HepG2 (cell line): ENCODE data around the gene CCDC192. TPM values are rescaled to one million over a fixed set of nuclear protein-coding genes. Genes with fewer than 3 reads are reported as not detected.

ENCODE experiments used
- AGO2 ChIP-seq: fragments of 200-400 bp; formaldehyde crosslinking; optimal IDR thresholded peaks from 2 replicates; pipeline ENCODE3; 2017; ENCODE audit warnings: mild to moderate bottlenecking, low read depth, low read length, moderate library complexity
- CHCHD3 ChIP-seq: sonication (generic); formaldehyde crosslinking; IDR thresholded peaks from 2 replicates; pipeline ENCODE4 v1.8.0; 2022; ENCODE audit warnings: mild to moderate bottlenecking, missing genetic modification reagents, moderate library complexity
- CHD2 ChIP-seq: IDR thresholded peaks from 2 replicates; pipeline ENCODE4 v1.6.1; 2011; ENCODE audit warnings: low read depth, low read length, improper control_type of control experiment
- FOXC1 ChIP-seq: sonication (generic); formaldehyde crosslinking; IDR thresholded peaks from 2 replicates; pipeline ENCODE4 v1.8.0; 2022; ENCODE audit warnings: mild to moderate bottlenecking, missing genetic modification reagents, borderline replicate concordance
- HOXD1 ChIP-seq: sonication (generic); formaldehyde crosslinking; IDR thresholded peaks from 2 replicates; pipeline ENCODE4 v1.5.0; 2020; ENCODE audit warnings: missing genetic modification reagents
- JUND ChIP-seq: sonication (generic); formaldehyde crosslinking; IDR thresholded peaks from 2 replicates; pipeline ENCODE4 v1.8.0; 2022; ENCODE audit warnings: mild to moderate bottlenecking, missing genetic modification reagents
- KDM2A ChIP-seq: sonication (generic); formaldehyde crosslinking; IDR thresholded peaks from 2 replicates; pipeline ENCODE4 v1.4.0; 2020; ENCODE audit warnings: low read depth, missing genetic modification reagents, borderline replicate concordance
- MED13 ChIP-seq: sonication (generic); formaldehyde crosslinking; IDR thresholded peaks from 2 replicates; pipeline ENCODE4 v1.5.0; 2020; ENCODE audit warnings: missing genetic modification reagents
- NFRKB ChIP-seq: fragments of 450-650 bp; IDR thresholded peaks from 2 replicates; pipeline ENCODE4 v1.6.1; 2017
- PAX8 ChIP-seq: sonication (generic); formaldehyde crosslinking; IDR thresholded peaks from 2 replicates; pipeline ENCODE4 v1.8.0; 2022; ENCODE audit warnings: mild to moderate bottlenecking, missing genetic modification reagents, borderline replicate concordance
- PBX3 ChIP-seq: sonication (generic); formaldehyde crosslinking; IDR thresholded peaks from 2 replicates; pipeline ENCODE4 v1.8.1; 2023; ENCODE audit warnings: missing genetic modification reagents, inconsistent platforms, borderline replicate concordance
- POLR2AphosphoS2 ChIP-seq: IDR thresholded peaks from 2 replicates; pipeline ENCODE4 v1.6.1; 2011; ENCODE audit warnings: low read depth, low read length, improper control_type of control experiment
- SALL1 ChIP-seq: sonication (generic); formaldehyde crosslinking; IDR thresholded peaks from 2 replicates; pipeline ENCODE4 v1.8.0; 2022; ENCODE audit warnings: mild to moderate bottlenecking, missing genetic modification reagents
- SP4 ChIP-seq: sonication (generic); formaldehyde crosslinking; IDR thresholded peaks from 2 replicates; pipeline ENCODE4 v1.8.1; 2023; ENCODE audit warnings: mild to moderate bottlenecking, missing genetic modification reagents
- SRSF4 ChIP-seq: fragments of 200-400 bp; formaldehyde crosslinking; IDR thresholded peaks from one replicate; pipeline ENCODE4 v1.6.1; 2018; ENCODE audit warnings: mild to moderate bottlenecking, low read depth, low read length, moderate library complexity; ENCODE audit not compliant: poor library complexity, severe bottlenecking
- ZNF354B ChIP-seq: sonication (generic); formaldehyde crosslinking; IDR thresholded peaks from 2 replicates; pipeline ENCODE4 v1.8.0; 2022; ENCODE audit warnings: mild to moderate bottlenecking, missing genetic modification reagents
- ZNF703 ChIP-seq: sonication (generic); formaldehyde crosslinking; IDR thresholded peaks from 2 replicates; pipeline ENCODE4 v1.5.1; 2020; ENCODE audit warnings: missing genetic modification reagents, mild to moderate bottlenecking, moderate library complexity, borderline replicate concordance
- polyA plus RNA-seq, 8 experiments: library from polyadenylated mRNA; depleted of rRNA in 3 of 8; stranded (reverse) in 7 of 8; unstranded in 1 of 8; fragments of >200 nt; fragmentation: Illumina TruSeq in 4 of 8; extraction: Trizol in 4 of 8; gene quantifications; 2 replicates each; pipeline versions ENCODE4 v1.2.1 to v1.2.3, GENCODE V29; 2011 to 2016; ENCODE audit warnings: low read depth in 4 of 8, missing spikeins in 1 of 8, mixed read lengths in 1 of 8; ENCODE audit not compliant: insufficient read depth in 1 of 8
- total RNA-seq, 5 experiments: library from RNA; depleted of rRNA; stranded (reverse); fragments of >200 nt; fragmentation: Illumina TruSeq; extraction: Trizol; gene quantifications; 2 replicates each; pipeline ENCODE4 v1.2.3, GENCODE V29; 2016; ENCODE audit warnings: low read depth in 1 of 5
- TF ChIP-seq, protein P1 (sequence below): sonication (generic); formaldehyde crosslinking; IDR thresholded peaks from 2 replicates; pipeline ENCODE4 v1.5.1; 2020; ENCODE audit warnings: missing genetic modification reagents, mild to moderate bottlenecking, borderline replicate concordance
- TF ChIP-seq, protein P2 (sequence below): sonication (generic); formaldehyde crosslinking; conservative IDR thresholded peaks from 2 replicates; pipeline ENCODE4 v1.8.0; 2022; ENCODE audit warnings: missing genetic modification reagents
- TF ChIP-seq, protein P3 (sequence below): sonication (generic); formaldehyde crosslinking; IDR thresholded peaks from 2 replicates; pipeline ENCODE4 v1.8.1; 2022; ENCODE audit warnings: low read depth, mild to moderate bottlenecking, missing genetic modification reagents
- TF ChIP-seq, protein P4 (sequence below): sonication (generic); formaldehyde crosslinking; IDR thresholded peaks from 2 replicates; pipeline ENCODE4 v1.9.0; 2021; ENCODE audit warnings: missing genetic modification reagents, borderline replicate concordance

The CCDC192 gene
- total and polyA plus RNA-seq, 2 of the 13 experiments (the other 11 are each of a cell fraction or from before 2014, with no cell fraction given), result not detected

- TF ChIP-seq, protein P1, sequence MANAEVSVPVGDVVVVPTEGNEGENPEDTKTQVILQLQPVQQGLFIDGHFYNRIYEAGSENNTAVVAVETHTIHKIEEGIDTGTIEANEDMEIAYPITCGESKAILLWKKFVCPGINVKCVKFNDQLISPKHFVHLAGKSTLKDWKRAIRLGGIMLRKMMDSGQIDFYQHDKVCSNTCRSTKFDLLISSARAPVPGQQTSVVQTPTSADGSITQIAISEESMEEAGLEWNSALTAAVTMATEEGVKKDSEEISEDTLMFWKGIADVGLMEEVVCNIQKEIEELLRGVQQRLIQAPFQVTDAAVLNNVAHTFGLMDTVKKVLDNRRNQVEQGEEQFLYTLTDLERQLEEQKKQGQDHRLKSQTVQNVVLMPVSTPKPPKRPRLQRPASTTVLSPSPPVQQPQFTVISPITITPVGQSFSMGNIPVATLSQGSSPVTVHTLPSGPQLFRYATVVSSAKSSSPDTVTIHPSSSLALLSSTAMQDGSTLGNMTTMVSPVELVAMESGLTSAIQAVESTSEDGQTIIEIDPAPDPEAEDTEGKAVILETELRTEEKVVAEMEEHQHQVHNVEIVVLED, result no peak
- 0 out of 2 replicates have a peak, but pooled peaks have one; percentile 14 for TF ChIP-seq JUND
- TF ChIP-seq POLR2AphosphoS2, result no peak
- no peak for TF ChIP-seq PAX8 (CRISPR knock-in tag)
- no peak for TF ChIP-seq SRSF4
- no peak for TF ChIP-seq FOXC1 (CRISPR knock-in tag)
- TF ChIP-seq NFRKB, result no peak
- TF ChIP-seq MED13, result no peak
- TF ChIP-seq, protein P2, sequence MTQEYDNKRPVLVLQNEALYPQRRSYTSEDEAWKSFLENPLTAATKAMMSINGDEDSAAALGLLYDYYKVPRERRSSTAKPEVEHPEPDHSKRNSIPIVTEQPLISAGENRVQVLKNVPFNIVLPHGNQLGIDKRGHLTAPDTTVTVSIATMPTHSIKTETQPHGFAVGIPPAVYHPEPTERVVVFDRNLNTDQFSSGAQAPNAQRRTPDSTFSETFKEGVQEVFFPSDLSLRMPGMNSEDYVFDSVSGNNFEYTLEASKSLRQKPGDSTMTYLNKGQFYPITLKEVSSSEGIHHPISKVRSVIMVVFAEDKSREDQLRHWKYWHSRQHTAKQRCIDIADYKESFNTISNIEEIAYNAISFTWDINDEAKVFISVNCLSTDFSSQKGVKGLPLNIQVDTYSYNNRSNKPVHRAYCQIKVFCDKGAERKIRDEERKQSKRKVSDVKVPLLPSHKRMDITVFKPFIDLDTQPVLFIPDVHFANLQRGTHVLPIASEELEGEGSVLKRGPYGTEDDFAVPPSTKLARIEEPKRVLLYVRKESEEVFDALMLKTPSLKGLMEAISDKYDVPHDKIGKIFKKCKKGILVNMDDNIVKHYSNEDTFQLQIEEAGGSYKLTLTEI (CRISPR knock-in tag), result no peak
- peak; percentile 34; the same call in 1 of the 2 replicates for TF ChIP-seq SALL1
- TF ChIP-seq CHCHD3, result no peak
- TF ChIP-seq ZNF703 (CRISPR knock-in tag), result no peak
- TF ChIP-seq PBX3 (CRISPR knock-in tag), result no peak
- no peak for TF ChIP-seq ZNF354B
- TF ChIP-seq HOXD1 (CRISPR knock-in tag), result 0 out of 2 replicates have a peak, but pooled peaks have one; percentile 54
- TF ChIP-seq, protein P3, sequence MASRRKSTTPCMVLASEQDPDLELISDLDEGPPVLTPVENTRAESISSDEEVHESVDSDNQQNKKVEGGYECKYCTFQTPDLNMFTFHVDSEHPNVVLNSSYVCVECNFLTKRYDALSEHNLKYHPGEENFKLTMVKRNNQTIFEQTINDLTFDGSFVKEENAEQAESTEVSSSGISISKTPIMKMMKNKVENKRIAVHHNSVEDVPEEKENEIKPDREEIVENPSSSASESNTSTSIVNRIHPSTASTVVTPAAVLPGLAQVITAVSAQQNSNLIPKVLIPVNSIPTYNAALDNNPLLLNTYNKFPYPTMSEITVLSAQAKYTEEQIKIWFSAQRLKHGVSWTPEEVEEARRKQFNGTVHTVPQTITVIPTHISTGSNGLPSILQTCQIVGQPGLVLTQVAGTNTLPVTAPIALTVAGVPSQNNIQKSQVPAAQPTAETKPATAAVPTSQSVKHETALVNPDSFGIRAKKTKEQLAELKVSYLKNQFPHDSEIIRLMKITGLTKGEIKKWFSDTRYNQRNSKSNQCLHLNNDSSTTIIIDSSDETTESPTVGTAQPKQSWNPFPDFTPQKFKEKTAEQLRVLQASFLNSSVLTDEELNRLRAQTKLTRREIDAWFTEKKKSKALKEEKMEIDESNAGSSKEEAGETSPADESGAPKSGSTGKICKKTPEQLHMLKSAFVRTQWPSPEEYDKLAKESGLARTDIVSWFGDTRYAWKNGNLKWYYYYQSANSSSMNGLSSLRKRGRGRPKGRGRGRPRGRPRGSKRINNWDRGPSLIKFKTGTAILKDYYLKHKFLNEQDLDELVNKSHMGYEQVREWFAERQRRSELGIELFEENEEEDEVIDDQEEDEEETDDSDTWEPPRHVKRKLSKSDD, result no peak
- TF ChIP-seq SP4 (CRISPR knock-in tag), result no peak
- TF ChIP-seq AGO2, result no peak
- no peak for TF ChIP-seq KDM2A (CRISPR knock-in tag)
- TF ChIP-seq CHD2, result no peak
- TF ChIP-seq, protein P4, sequence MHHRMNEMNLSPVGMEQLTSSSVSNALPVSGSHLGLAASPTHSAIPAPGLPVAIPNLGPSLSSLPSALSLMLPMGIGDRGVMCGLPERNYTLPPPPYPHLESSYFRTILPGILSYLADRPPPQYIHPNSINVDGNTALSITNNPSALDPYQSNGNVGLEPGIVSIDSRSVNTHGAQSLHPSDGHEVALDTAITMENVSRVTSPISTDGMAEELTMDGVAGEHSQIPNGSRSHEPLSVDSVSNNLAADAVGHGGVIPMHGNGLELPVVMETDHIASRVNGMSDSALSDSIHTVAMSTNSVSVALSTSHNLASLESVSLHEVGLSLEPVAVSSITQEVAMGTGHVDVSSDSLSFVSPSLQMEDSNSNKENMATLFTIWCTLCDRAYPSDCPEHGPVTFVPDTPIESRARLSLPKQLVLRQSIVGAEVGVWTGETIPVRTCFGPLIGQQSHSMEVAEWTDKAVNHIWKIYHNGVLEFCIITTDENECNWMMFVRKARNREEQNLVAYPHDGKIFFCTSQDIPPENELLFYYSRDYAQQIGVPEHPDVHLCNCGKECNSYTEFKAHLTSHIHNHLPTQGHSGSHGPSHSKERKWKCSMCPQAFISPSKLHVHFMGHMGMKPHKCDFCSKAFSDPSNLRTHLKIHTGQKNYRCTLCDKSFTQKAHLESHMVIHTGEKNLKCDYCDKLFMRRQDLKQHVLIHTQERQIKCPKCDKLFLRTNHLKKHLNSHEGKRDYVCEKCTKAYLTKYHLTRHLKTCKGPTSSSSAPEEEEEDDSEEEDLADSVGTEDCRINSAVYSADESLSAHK, result no peak
Observed at GRCh38 chr5:127934791-127935256, 231.6 kb downstream of the CCDC192 start (continued).
